Peyer's patch (tissue), 4 donors: ENCODE results near the gene CACNA2D1.

Source experiments
- POLR2A ChIP-seq, 2 donors: fragments of 450-650 bp; IDR thresholded peaks; one replicate each; pipeline ENCODE4 v1.5.1; 2017; ENCODE audit warnings: antibody characterized with exemption in 2 of 2, mild to moderate bottlenecking in 2 of 2, moderate library complexity in 2 of 2
- TF ChIP-seq, protein P1 (sequence below), 6 experiments: fragments of 450-650 bp in 4 of 6; fragments of 200-600 bp in 2 of 6; sonication (generic) in 1 of 6; IDR thresholded peaks; one replicate each; pipeline ENCODE4 v1.5.1; 2017 to 2019; ENCODE audit warnings: antibody characterized with exemption in 6 of 6, mild to moderate bottlenecking in 3 of 6, moderate library complexity in 1 of 6

DNA sequence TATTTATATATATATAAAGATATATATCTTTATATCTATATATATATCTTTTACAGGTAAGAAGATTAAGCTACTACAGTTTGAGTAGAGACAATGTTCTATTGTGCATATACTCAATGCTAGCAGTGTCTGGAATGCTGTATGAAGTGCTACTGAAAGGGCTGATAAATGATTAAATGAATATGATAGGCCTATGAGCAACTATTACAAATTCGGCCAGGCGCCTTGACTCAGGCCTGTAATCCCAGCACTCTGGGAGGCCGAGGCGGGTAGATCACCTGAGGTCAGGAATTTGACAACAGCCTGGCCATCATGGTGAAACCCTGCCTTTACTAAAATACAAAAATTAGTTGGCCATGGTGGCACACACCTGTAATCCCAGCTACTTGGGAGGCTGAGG lies 297.1 kb downstream of the CACNA2D1 start:
- TF ChIP-seq, protein P1, sequence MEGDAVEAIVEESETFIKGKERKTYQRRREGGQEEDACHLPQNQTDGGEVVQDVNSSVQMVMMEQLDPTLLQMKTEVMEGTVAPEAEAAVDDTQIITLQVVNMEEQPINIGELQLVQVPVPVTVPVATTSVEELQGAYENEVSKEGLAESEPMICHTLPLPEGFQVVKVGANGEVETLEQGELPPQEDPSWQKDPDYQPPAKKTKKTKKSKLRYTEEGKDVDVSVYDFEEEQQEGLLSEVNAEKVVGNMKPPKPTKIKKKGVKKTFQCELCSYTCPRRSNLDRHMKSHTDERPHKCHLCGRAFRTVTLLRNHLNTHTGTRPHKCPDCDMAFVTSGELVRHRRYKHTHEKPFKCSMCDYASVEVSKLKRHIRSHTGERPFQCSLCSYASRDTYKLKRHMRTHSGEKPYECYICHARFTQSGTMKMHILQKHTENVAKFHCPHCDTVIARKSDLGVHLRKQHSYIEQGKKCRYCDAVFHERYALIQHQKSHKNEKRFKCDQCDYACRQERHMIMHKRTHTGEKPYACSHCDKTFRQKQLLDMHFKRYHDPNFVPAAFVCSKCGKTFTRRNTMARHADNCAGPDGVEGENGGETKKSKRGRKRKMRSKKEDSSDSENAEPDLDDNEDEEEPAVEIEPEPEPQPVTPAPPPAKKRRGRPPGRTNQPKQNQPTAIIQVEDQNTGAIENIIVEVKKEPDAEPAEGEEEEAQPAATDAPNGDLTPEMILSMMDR (IDR thresholded peaks at IDR 0.05) = no peak
- no peak for TF ChIP-seq POLR2A (IDR thresholded peaks at IDR 0.05)
